ENCODE measurements around the gene MARK4.
"Not testable (repeated sequence)": the region's sequence is repeated elsewhere in the genome, so short reads cannot be mapped to it uniquely, and the experiment has no call there.

GRCh38 chr19:45312285-45312684 is 61.2 kb downstream of the MARK4 start:
- TF ChIP-seq CTCF (IDR thresholded peaks at IDR 0.05; ENCODE audit: low read depth, low read length, missing input control); TAF1 (conservative IDR thresholded peaks at IDR 0.05); FOXA1 (IDR thresholded peaks at IDR 0.05); YY1 (IDR thresholded peaks at IDR 0.05); EGR1 (IDR thresholded peaks at IDR 0.05; ENCODE audit: low read depth in 2 of 2); REST (IDR thresholded peaks at IDR 0.05); SP1 (IDR thresholded peaks at IDR 0.05); JUND (IDR thresholded peaks at IDR 0.05); RAD21 (IDR thresholded peaks at IDR 0.05): not testable (repeated sequence)
- TF ChIP-seq, protein P1, sequence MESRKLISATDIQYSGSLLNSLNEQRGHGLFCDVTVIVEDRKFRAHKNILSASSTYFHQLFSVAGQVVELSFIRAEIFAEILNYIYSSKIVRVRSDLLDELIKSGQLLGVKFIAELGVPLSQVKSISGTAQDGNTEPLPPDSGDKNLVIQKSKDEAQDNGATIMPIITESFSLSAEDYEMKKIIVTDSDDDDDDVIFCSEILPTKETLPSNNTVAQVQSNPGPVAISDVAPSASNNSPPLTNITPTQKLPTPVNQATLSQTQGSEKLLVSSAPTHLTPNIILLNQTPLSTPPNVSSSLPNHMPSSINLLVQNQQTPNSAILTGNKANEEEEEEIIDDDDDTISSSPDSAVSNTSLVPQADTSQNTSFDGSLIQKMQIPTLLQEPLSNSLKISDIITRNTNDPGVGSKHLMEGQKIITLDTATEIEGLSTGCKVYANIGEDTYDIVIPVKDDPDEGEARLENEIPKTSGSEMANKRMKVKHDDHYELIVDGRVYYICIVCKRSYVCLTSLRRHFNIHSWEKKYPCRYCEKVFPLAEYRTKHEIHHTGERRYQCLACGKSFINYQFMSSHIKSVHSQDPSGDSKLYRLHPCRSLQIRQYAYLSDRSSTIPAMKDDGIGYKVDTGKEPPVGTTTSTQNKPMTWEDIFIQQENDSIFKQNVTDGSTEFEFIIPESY (IDR thresholded peaks at IDR 0.05) = not testable (repeated sequence)
- TF ChIP-seq, protein P2, sequence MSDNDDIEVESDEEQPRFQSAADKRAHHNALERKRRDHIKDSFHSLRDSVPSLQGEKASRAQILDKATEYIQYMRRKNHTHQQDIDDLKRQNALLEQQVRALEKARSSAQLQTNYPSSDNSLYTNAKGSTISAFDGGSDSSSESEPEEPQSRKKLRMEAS (IDR thresholded peaks at IDR 0.05) = not testable (repeated sequence)

Data from liver (tissue), 3 donors.